GM19372 (cell line): ENCODE measurements around the gene SPATA32.

Experiments used
- ATAC-seq: cut with Tn5 transposase; IDR thresholded peaks from one replicate; pipeline ENCODE4 v1.9.1; 2021; ENCODE audit warnings: mild to moderate bottlenecking, low read depth, moderate library complexity; ENCODE audit not compliant: unreplicated experiment

The SPATA32 gene

DNA sequence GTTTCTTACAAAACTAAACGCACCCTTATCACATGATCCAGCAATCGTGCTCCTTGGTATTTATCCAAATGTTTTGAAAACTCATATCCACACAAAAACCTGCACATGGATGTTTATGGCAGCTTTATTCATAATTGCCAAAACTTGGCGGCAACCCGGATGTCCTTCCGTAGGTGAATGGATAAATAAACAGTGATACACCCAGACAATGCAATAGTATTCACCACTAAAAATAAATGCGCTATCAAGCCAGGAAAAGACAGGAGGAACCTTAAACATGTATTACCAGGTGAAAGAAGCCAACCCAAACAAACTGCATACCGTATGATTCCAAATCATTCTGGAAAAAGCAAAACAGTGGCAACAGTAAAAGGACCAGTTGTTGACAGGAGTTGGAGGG, 10.0 kb downstream of the SPATA32 start:
- no peak for ATAC-seq

- peak; percentile 44 for ATAC-seq
Measured at GRCh38 chr17:45248132-45248957, 13.5 kb downstream of the SPATA32 start.

- peak; percentile 78 for ATAC-seq
Measured at GRCh38 chr17:45247429-45248131, 14.3 kb downstream of the SPATA32 start.

GRCh38 chr17:45246861-45247428, 14.9 kb downstream of the SPATA32 start:
- ATAC-seq: no peak

DNA sequence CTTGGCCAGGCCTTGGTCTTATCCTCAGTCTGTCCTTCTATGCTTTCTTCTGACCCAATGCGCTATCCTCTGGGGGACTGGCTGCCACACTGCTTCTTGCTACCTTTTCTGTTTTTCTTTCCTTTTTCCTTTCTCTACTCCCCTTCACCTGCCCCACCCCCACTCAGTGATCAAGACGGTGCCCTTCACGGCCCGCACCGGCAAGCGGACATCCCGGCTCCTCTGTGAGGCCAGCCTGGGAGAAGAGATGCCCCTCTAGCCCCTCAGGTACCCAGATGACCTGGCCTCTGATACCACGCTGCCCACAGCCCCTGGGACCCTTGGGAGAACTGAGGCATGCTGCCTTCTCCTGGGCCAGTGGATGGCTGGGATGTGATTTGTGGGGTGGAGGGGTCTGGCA, 15.6 kb downstream of the SPATA32 start:
- no peak for ATAC-seq

DNA sequence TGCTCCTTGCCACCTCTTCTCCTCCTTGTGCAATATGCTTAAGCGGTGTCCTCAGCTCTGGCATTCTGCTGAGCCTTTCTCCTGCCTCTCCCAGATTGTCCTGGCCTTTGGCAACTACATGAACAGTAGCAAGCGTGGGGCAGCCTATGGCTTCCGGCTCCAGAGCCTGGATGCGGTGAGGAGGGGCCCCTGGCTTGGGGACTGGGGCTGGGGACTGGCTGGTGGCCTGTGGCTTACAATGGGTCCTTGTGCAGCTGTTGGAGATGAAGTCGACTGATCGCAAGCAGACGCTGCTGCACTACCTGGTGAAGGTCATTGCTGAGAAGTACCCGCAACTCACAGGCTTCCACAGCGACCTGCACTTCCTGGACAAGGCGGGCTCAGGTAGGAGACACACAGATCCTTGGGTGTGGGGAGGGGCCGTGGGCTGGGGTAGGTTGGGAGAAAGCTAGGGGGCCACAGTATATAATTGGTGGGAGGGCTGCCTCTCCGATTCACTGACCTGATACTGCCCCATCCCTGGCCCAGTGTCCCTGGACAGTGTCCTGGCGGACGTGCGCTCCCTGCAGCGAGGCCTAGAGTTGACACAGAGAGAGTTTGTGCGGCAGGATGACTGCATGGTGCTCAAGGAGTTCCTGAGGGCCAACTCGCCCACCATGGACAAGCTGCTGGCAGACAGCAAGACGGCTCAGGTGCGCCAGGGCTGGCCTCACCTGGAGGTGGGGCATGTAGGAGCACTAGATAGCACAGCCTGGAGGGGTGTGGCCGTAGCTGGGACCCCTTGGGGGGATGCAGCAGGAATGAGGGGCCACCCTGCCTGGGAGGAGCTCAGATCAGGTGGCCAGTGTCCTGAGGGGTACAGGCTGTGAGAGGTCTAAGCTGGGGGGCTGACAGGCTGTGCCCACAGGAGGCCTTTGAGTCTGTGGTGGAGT, 16.9 kb downstream of the SPATA32 start:
- ATAC-seq: no peak

- no peak for ATAC-seq
Measured at GRCh38 chr17:45243750-45244149, 18.1 kb downstream of the SPATA32 start.

GRCh38 chr17:45242029-45242414, 19.9 kb downstream of the SPATA32 start:
- ATAC-seq: no peak

DNA sequence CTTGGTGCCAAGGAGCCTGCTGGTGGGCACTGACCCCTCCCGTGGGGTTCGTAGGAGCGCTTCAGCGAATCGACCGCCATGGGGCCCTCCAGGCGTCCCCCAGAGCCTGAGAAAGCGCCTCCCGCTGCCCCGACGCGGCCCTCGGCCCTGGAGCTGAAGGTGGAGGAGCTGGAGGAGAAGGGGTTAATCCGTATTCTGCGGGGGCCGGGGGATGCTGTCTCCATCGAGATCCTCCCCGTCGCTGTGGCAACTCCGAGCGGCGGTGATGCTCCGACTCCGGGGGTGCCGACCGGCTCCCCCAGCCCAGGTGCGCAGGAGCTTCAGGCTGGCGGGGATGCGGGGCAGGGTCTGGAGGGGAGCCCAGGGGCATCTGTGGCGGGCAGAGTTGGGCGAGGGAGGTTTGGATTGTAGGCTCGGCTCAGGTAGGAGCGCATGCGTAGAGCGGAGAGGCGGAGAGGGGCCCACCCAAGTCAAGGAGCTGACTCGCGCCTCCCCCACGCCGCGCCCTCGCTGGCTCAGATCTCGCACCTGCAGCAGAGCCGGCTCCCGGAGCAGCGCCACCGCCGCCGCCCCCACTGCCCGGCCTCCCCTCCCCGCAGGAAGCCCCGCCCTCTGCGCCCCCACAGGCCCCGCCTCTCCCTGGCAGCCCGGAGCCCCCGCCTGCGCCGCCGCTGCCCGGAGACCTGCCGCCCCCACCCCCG, 20.4 kb downstream of the SPATA32 start:
- ATAC-seq: no peak

DNA sequence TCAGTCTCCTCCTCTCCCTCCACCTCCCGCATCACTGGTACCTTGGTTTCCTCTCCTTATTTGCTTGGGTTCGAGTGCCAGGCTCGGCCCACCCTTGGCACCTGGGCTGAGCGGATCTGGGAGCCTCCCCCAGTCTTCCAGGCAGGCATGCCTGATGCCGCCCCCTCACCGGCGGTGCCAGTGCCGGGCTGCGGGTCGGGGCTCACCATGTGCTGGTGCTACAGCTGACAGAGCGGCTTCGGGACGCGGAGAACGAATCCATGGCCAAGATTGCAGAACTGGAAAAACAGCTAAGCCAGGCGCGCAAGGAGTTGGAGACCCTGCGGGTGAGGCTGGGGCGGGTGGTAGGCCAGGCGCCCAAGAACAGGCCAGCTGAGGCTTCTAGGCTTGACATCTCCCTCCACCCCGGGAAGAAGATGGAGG, 21.0 kb downstream of the SPATA32 start:
- no peak for ATAC-seq

DNA sequence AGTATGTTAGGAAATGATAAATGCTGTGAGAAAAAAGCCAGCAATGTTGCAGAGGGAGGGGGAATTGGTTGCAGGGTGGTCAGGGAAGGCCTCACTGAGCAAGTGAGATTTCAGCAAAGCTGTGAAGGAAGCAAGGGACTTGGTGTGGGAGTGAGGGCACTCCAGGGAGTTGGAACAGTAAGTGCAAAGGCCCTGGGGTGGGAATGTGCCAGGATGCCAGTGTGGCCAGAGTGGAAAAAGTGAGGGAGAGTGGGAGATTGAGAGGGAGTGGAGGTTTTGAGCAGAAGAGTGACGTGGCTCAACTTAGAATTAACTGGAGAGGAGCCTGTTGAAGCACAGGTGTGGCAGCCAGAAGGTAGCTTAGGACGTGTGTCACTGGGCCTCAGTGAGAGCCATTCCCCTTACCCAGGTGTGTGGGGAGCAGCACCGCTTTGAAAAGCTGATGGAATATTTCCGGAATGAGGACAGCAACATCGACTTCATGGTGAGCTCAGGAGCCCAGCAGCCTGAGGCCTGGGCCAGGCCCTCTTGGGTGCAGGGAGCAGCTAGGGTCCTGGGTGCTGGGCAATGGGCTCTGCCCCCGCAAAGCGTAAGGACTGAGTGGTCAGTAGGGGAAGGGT, 23.6 kb downstream of the SPATA32 start:
- ATAC-seq: no peak

DNA sequence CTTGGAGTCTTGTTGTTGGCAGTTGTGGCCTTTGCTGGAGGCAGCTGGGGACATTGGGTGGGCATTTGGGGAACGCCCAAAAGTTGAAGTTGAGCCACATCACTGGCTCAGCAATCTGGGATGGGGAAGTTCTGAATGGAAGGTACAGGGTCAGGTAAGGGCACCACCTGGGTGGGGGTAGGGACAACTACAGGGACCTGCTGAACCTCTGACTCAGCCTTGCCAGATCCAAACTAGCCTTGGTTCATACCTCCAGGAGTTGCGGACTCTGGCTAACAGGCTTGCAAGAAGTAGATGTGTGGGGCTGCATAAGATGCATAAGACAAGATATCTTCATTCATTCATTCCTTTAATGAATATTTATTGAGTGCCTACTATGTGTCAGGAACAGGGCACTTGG, 24.2 kb downstream of the SPATA32 start:
- ATAC-seq: no peak

DNA sequence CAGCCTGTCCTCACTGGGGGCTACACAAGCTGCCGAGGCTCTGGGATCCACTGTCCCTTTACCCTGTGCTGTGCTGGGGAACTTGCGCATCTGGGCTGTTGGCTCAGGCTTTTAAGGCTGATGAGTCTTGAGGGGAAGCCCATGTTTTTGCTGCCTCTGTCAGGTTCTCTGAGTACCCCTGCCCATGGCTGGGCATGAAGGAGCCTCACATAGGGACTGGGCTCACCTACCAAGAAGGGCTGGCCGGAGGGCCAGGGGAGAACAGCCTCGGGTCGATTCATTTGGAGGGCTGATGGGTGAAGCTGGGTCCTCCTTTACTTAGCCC, 25.6 kb downstream of the SPATA32 start:
- ATAC-seq: no peak

- ATAC-seq: no peak
Measured at GRCh38 chr17:45235416-45236281, 26.2 kb downstream of the SPATA32 start.

- no peak for ATAC-seq
Measured at GRCh38 chr17:45234641-45235415, 27.1 kb downstream of the SPATA32 start.

DNA sequence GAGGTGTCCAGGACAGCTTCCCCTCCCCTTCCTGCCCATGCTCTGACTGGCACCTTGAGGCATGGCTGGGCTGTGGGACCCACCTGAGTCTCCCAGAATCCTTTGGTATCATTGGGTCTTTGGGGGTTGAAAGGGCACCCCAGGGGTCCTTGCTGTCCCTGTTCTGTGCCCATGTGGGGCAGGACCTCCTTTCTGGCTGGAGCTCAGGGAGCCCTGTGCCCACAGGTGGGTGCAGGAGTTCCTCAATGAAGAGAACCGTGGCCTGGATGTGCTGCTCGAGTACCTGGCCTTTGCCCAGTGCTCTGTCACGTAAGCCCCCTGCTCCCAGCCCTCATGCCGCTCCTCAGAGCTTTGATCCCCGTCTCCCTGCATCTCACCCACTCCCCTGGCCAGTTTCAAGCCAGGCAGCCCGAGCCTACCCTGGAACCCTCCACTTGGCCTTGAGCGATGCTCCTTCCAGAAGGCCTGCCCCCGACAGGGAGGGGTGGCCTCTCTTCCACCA, 28.4 kb downstream of the SPATA32 start:
- ATAC-seq: no peak

DNA sequence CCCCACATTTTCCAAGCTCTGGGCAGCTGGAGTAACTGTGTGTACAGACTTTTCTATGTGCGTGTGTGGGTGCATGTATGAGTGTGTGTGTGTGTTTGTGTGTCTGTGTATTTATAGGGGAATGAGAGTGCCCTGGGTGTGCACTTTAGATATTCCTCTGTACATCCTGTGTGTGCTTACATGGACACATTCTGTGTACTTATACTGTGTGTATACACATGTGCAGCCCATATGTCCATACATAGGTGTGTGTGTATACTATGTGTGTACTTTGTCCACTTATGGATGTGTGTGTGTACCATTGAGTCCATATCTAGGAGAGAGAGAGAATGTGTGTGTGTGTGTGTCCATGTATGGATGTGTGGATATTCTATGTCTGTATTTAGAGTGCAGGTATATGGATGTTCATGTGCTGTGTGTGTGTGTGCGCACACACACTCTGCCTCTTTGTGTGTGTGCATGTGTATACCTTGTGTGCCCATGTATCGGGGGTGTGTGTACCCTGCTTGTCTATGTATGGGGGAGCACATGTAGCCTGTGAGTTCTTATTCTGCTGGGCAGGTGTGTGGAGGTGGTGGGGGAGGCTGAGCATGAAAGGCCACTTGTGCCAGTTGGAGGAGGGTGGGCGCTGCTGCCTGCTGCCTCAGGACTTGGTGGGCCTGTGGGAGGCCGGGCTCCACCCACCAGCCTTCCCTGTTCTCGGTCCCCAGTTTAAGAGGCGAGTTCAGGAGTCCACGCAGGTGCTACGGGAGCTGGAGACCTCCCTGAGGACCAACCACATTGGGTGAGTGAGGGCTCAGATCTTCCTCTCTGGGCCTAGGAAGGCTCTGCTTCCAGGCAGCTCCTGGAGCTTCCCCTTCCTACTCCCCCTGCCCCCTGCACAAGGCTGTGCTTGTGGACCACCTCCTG, 29.1 kb downstream of the SPATA32 start:
- no peak for ATAC-seq
